K562 (cell line): ENCODE data around the gene AZU1. TPM values are rescaled to one million over a fixed set of nuclear protein-coding genes. Genes with fewer than 3 reads are reported as not detected.

Source experiments
- ATAC-seq: fragments of 200-7000 bp; cut with Tn5 transposase; 3 replicates; pipeline ENCODE4 v1.9.1; 2020; ENCODE audit warnings: moderate library complexity
- BruUV-seq: library from RNA; stranded (reverse); fragments of 400-500 nt; replicated peaks from 2 replicates; lab custom pipeline; 2021; lab: Mats Ljungman, UMichigan
- CTCF ChIA-PET: fragments of 300-600 bp; formaldehyde crosslinking; extraction: SDS; loops from one replicate; lab custom pipeline; 2021; ENCODE audit warnings: low intra/inter-chr PET ratio; lab: Yijun Ruan, JAX
- POLR2A ChIA-PET: fragments of 300-600, 350-650 bp; sonication (Branson Sonifier 250); formaldehyde crosslinking; extraction: SDS; loops from one replicate; lab custom pipeline; 2021; ENCODE audit warnings: antibody characterized with exemption, inconsistent platforms; lab: Yijun Ruan, JAX
- DNase-seq, 4 experiments: peaks; one replicate each; pipeline versions ENCODE4 v3.0.0 to v3.0.0-alpha.2; 2011 to 2018; ENCODE audit warnings: low spot score in 3 of 4, mixed read lengths in 3 of 4; ENCODE audit errors: extremely low read depth in 1 of 4
- FAIRE-seq: peaks from 2 replicates; lab custom pipeline; 2011; peaks lifted over from hg19 to GRCh38; lab: Jason Lieb, UNC
- H2AFZ ChIP-seq: 2 replicates; pipeline ENCODE4 v1.6.0; 2011; ENCODE audit warnings: low read depth, low read length, control low read depth, inconsistent platforms
- H3K27ac ChIP-seq: fragments of 200-600 bp; 3 replicates; pipeline ENCODE4 v1.8.0; 2011; ENCODE audit warnings: low read depth, mild to moderate bottlenecking, control low read depth, inconsistent platforms, low read length, moderate library complexity, mixed read lengths; ENCODE audit errors: extremely low read depth
- H3K27me3 ChIP-seq, 2 experiments: fragments of 300-600 bp in 1 of 2; 2 replicates in 1 of 2; 3 replicates in 1 of 2; pipeline versions ENCODE4 v1.6.0 to v1.8.0; 2011; ENCODE audit warnings: inconsistent platforms in 2 of 2, low read length in 2 of 2, mild to moderate bottlenecking in 1 of 2, mixed read lengths in 1 of 2, moderate library complexity in 1 of 2; ENCODE audit not compliant: control insufficient read depth in 2 of 2, insufficient read depth in 2 of 2
- H3K36me3 ChIP-seq: fragments of 300-600 bp; 3 replicates; pipeline ENCODE4 v1.8.0; 2011; ENCODE audit warnings: mild to moderate bottlenecking, low read length, inconsistent platforms; ENCODE audit not compliant: control insufficient read depth, insufficient read depth
- H3K4me1 ChIP-seq, 2 experiments: fragments of 200-600 bp in 1 of 2; replicated peaks in 1 of 2; 2 replicates in 1 of 2; 3 replicates in 1 of 2; pipeline versions ENCODE4 v1.5.1 to v1.8.0; 2011; ENCODE audit warnings: inconsistent platforms in 2 of 2, low read length in 2 of 2, mild to moderate bottlenecking in 1 of 2, mixed read lengths in 1 of 2, moderate library complexity in 1 of 2; ENCODE audit not compliant: control insufficient read depth in 2 of 2, insufficient read depth in 2 of 2
- H3K4me2 ChIP-seq: 2 replicates; pipeline ENCODE4 v1.6.1; 2011; ENCODE audit warnings: low read length, control low read depth, inconsistent platforms, mixed read lengths; ENCODE audit not compliant: insufficient read depth
- H3K4me3 ChIP-seq: fragments of 200-600 bp; sonication (generic), shearing (Covaris generic); 2 replicates; pipeline ENCODE4 v1.5.1; 2016; ENCODE audit warnings: control low read depth, inconsistent platforms
- H3K79me2 ChIP-seq: fragments of 200-600 bp; 3 replicates; pipeline ENCODE4 v1.8.0; 2011; ENCODE audit warnings: low read length, inconsistent platforms; ENCODE audit not compliant: control insufficient read depth, insufficient read depth
- H3K9ac ChIP-seq, 2 experiments: 2 replicates each; pipeline versions ENCODE4 v1.6.0 to v1.6.1; 2011; ENCODE audit warnings: low read depth in 2 of 2, low read length in 2 of 2, control low read depth in 1 of 2, inconsistent platforms in 1 of 2, mild to moderate bottlenecking in 1 of 2, mixed read lengths in 1 of 2; ENCODE audit not compliant: insufficient read depth in 1 of 2
- H3K9me1 ChIP-seq: one replicate; pipeline ENCODE4 v1.6.0; 2011; ENCODE audit warnings: inconsistent platforms, mild to moderate bottlenecking, low read length, moderate library complexity; ENCODE audit not compliant: control insufficient read depth, insufficient read depth
- H3K9me3 ChIP-seq: replicated peaks from 2 replicates; pipeline ENCODE4 v1.5.1; 2011; ENCODE audit warnings: low read depth, low read length, inconsistent platforms; ENCODE audit not compliant: control insufficient read depth, insufficient read depth
- H4K20me1 ChIP-seq: replicated peaks from 2 replicates; pipeline ENCODE4 v1.6.1; 2011; ENCODE audit warnings: low read length, inconsistent platforms, mixed read lengths; ENCODE audit not compliant: control insufficient read depth, insufficient read depth
- BCOR ChIP-seq: fragments of 450-650 bp; IDR thresholded peaks from 2 replicates; pipeline ENCODE4 v1.6.1; 2016
- GTF2A2 ChIP-seq: IDR thresholded peaks from 2 replicates; pipeline ENCODE4 v1.6.1; 2016; ENCODE audit warnings: mild to moderate bottlenecking, missing genetic modification characterization, missing compliant biosample characterization
- HEY1 ChIP-seq: fragments of 250-450 bp; sonication (Bioruptor Pico); IDR thresholded peaks from 2 replicates; pipeline ENCODE4 v1.5.0; 2020; ENCODE audit warnings: mild to moderate bottlenecking, moderate library complexity, borderline replicate concordance
- HIVEP1 ChIP-seq: fragments of 250-450 bp; sonication (Bioruptor Pico); IDR thresholded peaks from 2 replicates; pipeline ENCODE4 v1.4.0; 2020; ENCODE audit warnings: mild to moderate bottlenecking
- L3MBTL2 ChIP-seq: fragments of 450-650 bp; IDR thresholded peaks from 2 replicates; pipeline ENCODE4 v1.6.1; 2016; ENCODE audit warnings: mild to moderate bottlenecking, moderate library complexity
- MECOM ChIP-seq: fragments of 250-450 bp; sonication (Bioruptor Pico); IDR thresholded peaks from 2 replicates; pipeline ENCODE4 v1.8.0; 2022; ENCODE audit warnings: inconsistent platforms
- MEIS2 ChIP-seq: fragments of 450-650 bp; IDR thresholded peaks from 2 replicates; pipeline ENCODE4 v1.6.1; 2014; ENCODE audit warnings: mild to moderate bottlenecking; ENCODE audit not compliant: partially characterized antibody
- ZNF121 ChIP-seq: sonication (generic); formaldehyde crosslinking; conservative IDR thresholded peaks from 2 replicates; pipeline ENCODE4 v1.8.0; 2022; ENCODE audit warnings: missing genetic modification reagents
- ZNF583 ChIP-seq: fragments of 250-450 bp; sonication (Bioruptor Pico); IDR thresholded peaks from 2 replicates; pipeline ENCODE4 v1.4.0; 2020
- ZNF79 ChIP-seq: fragments of 250-450 bp; sonication (Bioruptor Pico); IDR thresholded peaks from 2 replicates; pipeline ENCODE4 v1.4.0; 2020; ENCODE audit warnings: low read depth, mild to moderate bottlenecking, moderate library complexity
- WGBS: fragments of 100-300 bp; shearing (Covaris generic); methylation state at CpG from one replicate; pipeline ENCODE4 v1.1.6; 2016; ENCODE audit warnings: low coverage, mixed read lengths; ENCODE audit not compliant: insufficient coverage; ENCODE audit errors: missing lambda C conversion rate; 5-methylcytosine and 5-hydroxymethylcytosine counted together
- in situ Hi-C: fragments of 300-500 bp; cut with MboI; formaldehyde crosslinking; loops from 4 replicates; pipeline ENCODE4 v1.15.0; 2018; ENCODE audit warnings: inconsistent platforms, mixed read lengths
- intact Hi-C: fragments of 100-400 bp; cut with micrococcal nuclease; formaldehyde crosslinking; loops from 2 replicates; pipeline ENCODE4 v1.14.2; 2022
- polyA plus RNA-seq, 8 experiments: library from polyadenylated mRNA; depleted of rRNA in 4 of 8; stranded (reverse) in 5 of 8; unstranded in 3 of 8; fragments of >200 nt; fragmentation: Nextera tagmentation in 2 of 8; fragmentation: Illumina TruSeq in 1 of 8; extraction: Ambion mirVana in 2 of 8; extraction: Trizol in 1 of 8; gene quantifications; 2 replicates each; pipeline versions ENCODE4 v1.2.1 to v1.2.3, GENCODE V29; 2011 to 2014; ENCODE audit warnings: inconsistent platforms in 1 of 8, missing spikeins in 1 of 8
- total RNA-seq, 7 experiments: library from RNA; depleted of rRNA in 6 of 7; stranded (reverse); fragments of >200 nt in 6 of 7; fragmentation: Illumina TruSeq in 2 of 7; extraction: Trizol in 2 of 7; gene quantifications; 2 replicates each; pipeline versions ENCODE4 v1.2.1 to v1.2.3, GENCODE V29; 2011 to 2021; ENCODE audit warnings: low replicate concordance in 1 of 7

The AZU1 gene
- total and polyA plus RNA-seq, 9 of the 15 experiments (the other 6 are each of a cell fraction or from before 2014, with no cell fraction given), result 0.29 to 1.9 (median 0.59) TPM; not detected in 3

- ATAC-seq (no peak), DNase-seq (no peak), FAIRE-seq (no peak)
- peak; percentile 42; the same call in 1 of the 2 replicates for TF ChIP-seq BCOR
- no peak for TF ChIP-seq ZNF79 (CRISPR knock-in tag)
- TF ChIP-seq MEIS2, result no peak
- TF ChIP-seq ZNF583 (CRISPR knock-in tag), result no peak
- peak; percentile 96 for TF ChIP-seq ZNF121
- TF ChIP-seq MECOM (CRISPR knock-in tag), result no peak
- TF ChIP-seq GTF2A2 (tag), result no peak
- no peak for TF ChIP-seq HEY1 (CRISPR knock-in tag)
- no peak for TF ChIP-seq L3MBTL2
- no peak for TF ChIP-seq HIVEP1
- Histone ChIP-seq H4K20me1 (no peaks in the 10 kb centered on the region), H3K9me3 (no peaks in the 10 kb centered on the region), H3K27me3 (no peaks in the 10 kb centered on the region), H3K79me2 (peaks cover 14% of the 10 kb centered on the region; the same call in 2 of the 3 replicates), H3K9ac (no peak overlapping the region), H3K4me3 (no peak overlapping the region), H3K4me2 (no peak overlapping the region), H3K9me1 (no peaks in the 10 kb centered on the region), H2AFZ (no peak overlapping the region), H3K36me3 (no peaks in the 10 kb centered on the region), H3K4me1 (peaks cover 15 to 70% of the 10 kb centered on the region in 2 experiments), H3K27ac (no peak overlapping the region)
- intact Hi-C loops, result no loop called here
- 79% methylated on average over 18 of the region's 19 CpGs for WGBS
- BruUV-seq, result no TSS peak
- in situ Hi-C loops, result no loop called here
- CTCF ChIA-PET, result no interaction called here
- POLR2A ChIA-PET, result interaction anchor here (0.7 to 1.1 kb wide), 4 partner anchors 15 to 56 kb away, joined by 3 to 4 read pairs (median 4); partner anchors contain the start of gene PRTN3
Measured at GRCh38 chr19:825897-826644, 1.6 kb upstream of the AZU1 start.
